ENCODE data around the gene NT5E. TPM values are rescaled to one million over a fixed set of nuclear protein-coding genes. Genes with fewer than 3 reads are reported as not detected.

NT5E gene
- total RNA-seq, 1 experiment from 2014 or later: 0.52 TPM

DNA sequence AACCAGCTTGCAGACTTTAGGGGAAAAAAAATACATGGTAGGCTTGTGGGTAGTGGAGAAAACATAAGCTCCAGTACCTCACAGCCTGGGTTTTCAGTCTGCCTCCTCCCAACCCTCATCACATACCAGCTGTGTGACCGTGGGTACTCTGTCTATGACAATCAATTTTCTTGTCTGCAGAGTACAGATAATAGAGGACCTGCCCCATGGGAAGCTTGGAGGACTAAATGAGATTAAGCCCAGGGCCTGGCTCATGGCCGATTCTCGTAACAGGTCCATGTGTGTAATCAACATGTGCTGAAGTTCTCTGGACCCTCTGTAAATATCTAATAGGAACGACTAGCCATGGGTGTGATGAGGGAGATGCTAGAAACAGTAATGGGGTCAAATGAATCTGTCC is 34.0 kb downstream of the NT5E start:
- no peaks in the 10 kb centered on the region for H3K36me3 Mint-ChIP-seq (ENCODE audit: insufficient read depth in 1 of 3, low read depth in 3 of 3)

More for the DNA sequence above, 34.0 kb downstream of the NT5E start:
- H3K9me3 Mint-ChIP-seq: no peaks in the 10 kb centered on the region; a peak in 1 of 5 replicates
- H3K4ac ChIP-seq (ENCODE audit: low read depth, low read length): no peak overlapping the region
- peaks cover 4 to 5% of the 10 kb centered on the region in 2 experiments for H3K4me1 Mint-ChIP-seq
- no peak overlapping the region for H2BK15ac ChIP-seq (ENCODE audit: low read depth, low read length)
- no peak overlapping the region for H3K14ac ChIP-seq (ENCODE audit: insufficient read depth, low read length)
- H3K4me3 Mint-ChIP-seq: no peak overlapping the region
- H3K4me1 ChIP-seq (ENCODE audit: insufficient read depth, low read length): no peaks in the 10 kb centered on the region
- no peaks in the 10 kb centered on the region for H3K23me2 ChIP-seq (ENCODE audit: insufficient read length, low read depth, low read length, poor library complexity, severe bottlenecking)
- H3K18ac ChIP-seq (ENCODE audit: insufficient read length, low read depth, low read length): no peak overlapping the region
- H4K20me1 ChIP-seq (ENCODE audit: control insufficient read depth, insufficient read depth, insufficient read length): no peaks in the 10 kb centered on the region
- no peaks in the 10 kb centered on the region for H3K27me3 ChIP-seq (ENCODE audit: insufficient read depth, low read length)
- H2BK12ac ChIP-seq (ENCODE audit: insufficient read length, low read depth, low read length): no peak overlapping the region
- no peak overlapping the region for H3K9ac ChIP-seq (ENCODE audit: extremely low read depth, insufficient read length, low read length)
- H3T11ph ChIP-seq (ENCODE audit: low read length): no peak overlapping the region
- H2BK5ac ChIP-seq (ENCODE audit: insufficient read length, low read length): no peak overlapping the region
- no peaks in the 10 kb centered on the region; the same call in none of the 2 replicates for H3K27me3 Mint-ChIP-seq (ENCODE audit: low read depth)
- H4K91ac ChIP-seq (ENCODE audit: insufficient read length, low read depth, low read length): no peak overlapping the region
- TF ChIP-seq, protein P1, sequence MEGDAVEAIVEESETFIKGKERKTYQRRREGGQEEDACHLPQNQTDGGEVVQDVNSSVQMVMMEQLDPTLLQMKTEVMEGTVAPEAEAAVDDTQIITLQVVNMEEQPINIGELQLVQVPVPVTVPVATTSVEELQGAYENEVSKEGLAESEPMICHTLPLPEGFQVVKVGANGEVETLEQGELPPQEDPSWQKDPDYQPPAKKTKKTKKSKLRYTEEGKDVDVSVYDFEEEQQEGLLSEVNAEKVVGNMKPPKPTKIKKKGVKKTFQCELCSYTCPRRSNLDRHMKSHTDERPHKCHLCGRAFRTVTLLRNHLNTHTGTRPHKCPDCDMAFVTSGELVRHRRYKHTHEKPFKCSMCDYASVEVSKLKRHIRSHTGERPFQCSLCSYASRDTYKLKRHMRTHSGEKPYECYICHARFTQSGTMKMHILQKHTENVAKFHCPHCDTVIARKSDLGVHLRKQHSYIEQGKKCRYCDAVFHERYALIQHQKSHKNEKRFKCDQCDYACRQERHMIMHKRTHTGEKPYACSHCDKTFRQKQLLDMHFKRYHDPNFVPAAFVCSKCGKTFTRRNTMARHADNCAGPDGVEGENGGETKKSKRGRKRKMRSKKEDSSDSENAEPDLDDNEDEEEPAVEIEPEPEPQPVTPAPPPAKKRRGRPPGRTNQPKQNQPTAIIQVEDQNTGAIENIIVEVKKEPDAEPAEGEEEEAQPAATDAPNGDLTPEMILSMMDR (conservative IDR thresholded peaks at IDR 0.05): no peak
- H4K8ac ChIP-seq (replicated peaks; ENCODE audit: insufficient read length, low read depth, low read length): no peak overlapping the region
- no peak overlapping the region for H2AFZ ChIP-seq (ENCODE audit: low read length)
- H2AK5ac ChIP-seq (ENCODE audit: insufficient read length, low read length): no peak overlapping the region
- no peak overlapping the region for H3K4me2 ChIP-seq (ENCODE audit: insufficient read depth, insufficient read length, low read length)
- no peak for DNase-seq
- no CpG with 5 or more reads among the region's 4 CpGs for WGBS (ENCODE audit: extremely low coverage, insufficient read length, low lambda C conversion rate)
- H3K56ac ChIP-seq (ENCODE audit: insufficient read length, low read depth, low read length): no peak overlapping the region
- H4K5ac ChIP-seq (ENCODE audit: insufficient read length, low read depth, low read length): no peak overlapping the region
- no peak overlapping the region for H2BK20ac ChIP-seq (ENCODE audit: low read depth, low read length, poor library complexity, severe bottlenecking)
- no peaks in the 10 kb centered on the region for H3K79me2 ChIP-seq (ENCODE audit: insufficient read depth, low read length)
- no peaks in the 10 kb centered on the region for H3K9me3 ChIP-seq (ENCODE audit: control insufficient read depth, low read depth, low read length)
- no peak overlapping the region for H3K27ac ChIP-seq (ENCODE audit: insufficient read length, low read depth, low read length)
- H3K79me1 ChIP-seq (ENCODE audit: insufficient read depth, low read depth, low read length, poor library complexity, severe bottlenecking): no peaks in the 10 kb centered on the region
- H2BK120ac ChIP-seq (ENCODE audit: low read depth, low read length, poor library complexity, severe bottlenecking): no peak overlapping the region
- no peak overlapping the region for H3K27ac Mint-ChIP-seq
- H3K23ac ChIP-seq (ENCODE audit: insufficient read length, low read depth, low read length): no peak overlapping the region
